HG03064 (cell line): ENCODE measurements around the gene NCOA3.

Experiments used
- ATAC-seq: cut with Tn5 transposase; IDR thresholded peaks from one replicate; pipeline ENCODE4 v1.9.1; 2021; ENCODE audit warnings: low read depth; ENCODE audit not compliant: unreplicated experiment

The NCOA3 gene

DNA sequence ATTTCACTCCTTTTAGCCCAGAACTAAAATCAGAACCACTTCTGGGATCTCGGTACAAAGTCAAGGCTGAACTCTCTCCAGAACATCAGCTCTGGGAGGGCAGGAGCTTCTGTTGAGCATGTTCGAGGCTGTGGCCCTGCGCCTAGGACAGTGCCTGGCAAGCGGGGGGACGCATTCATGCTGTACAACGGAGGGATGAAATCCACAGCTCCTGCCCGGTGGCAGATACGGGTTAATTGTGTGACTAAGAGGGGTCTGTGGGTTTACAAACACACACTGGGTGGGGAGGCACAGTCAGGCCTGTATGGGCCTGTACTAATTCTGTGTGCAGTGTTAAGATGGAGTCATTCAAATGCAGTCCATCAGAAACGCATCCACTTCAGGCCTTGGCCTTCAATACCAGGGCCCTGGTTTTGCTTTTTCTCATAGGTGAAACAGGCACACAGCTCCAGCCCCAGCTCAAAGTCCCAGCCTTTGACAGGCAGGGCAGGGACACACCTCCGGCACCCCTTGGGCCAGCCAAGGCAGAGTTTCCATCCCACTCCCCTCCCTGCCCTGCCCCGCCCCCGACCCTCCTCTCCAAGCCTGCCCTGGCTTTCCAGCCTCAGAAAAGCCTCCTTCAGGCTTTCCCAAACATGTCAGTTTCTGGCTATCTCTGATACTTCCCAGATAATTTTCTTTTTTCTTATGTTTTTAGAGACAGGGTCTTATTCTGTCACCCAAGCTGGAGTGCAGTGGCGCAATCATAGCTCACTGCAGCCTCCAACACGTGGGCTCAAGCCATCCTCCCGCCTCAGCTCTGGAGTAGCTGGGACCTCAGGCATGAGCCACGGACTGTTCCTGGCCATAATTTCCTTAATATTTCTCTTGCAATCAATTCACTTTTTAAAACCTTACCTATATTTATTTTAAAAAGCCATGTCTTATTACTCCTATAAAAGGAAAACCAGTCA lies 173.8 kb downstream of the NCOA3 start:
- ATAC-seq, result no peak

DNA sequence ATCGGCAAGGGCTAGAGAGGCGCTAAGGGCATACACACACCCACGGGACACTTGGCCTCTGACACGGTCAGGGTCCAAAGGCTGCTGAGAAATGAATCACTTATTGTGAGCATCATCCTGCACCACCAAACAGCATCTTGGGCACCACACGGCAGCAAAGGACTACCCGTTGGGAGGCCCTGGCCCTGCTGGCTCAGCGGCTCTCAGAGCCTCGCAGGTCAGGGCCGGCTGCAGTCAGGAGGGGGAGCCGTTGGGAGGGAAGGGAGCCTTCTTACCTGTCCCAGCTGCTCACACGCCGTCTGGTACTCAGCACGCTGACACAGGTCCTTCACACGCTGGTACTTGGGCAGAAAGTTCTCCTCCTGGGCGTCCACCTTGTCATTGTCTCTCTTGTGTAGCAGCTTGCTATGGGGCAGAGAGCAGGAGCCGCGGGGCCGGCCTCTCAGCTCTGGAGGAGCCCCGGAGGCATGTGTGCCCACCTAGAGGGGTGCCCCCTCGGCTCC lies 174.6 kb downstream of the NCOA3 start:
- no peak for ATAC-seq

GRCh38 chr20:47676912-47677634 lies 175.4 kb downstream of the NCOA3 start:
- no peak for ATAC-seq

- no peak for ATAC-seq
Observed at GRCh38 chr20:47677635-47678453, 176.2 kb downstream of the NCOA3 start.

GRCh38 chr20:47678536-47678935 lies 176.8 kb downstream of the NCOA3 start:
- ATAC-seq, result no peak

DNA sequence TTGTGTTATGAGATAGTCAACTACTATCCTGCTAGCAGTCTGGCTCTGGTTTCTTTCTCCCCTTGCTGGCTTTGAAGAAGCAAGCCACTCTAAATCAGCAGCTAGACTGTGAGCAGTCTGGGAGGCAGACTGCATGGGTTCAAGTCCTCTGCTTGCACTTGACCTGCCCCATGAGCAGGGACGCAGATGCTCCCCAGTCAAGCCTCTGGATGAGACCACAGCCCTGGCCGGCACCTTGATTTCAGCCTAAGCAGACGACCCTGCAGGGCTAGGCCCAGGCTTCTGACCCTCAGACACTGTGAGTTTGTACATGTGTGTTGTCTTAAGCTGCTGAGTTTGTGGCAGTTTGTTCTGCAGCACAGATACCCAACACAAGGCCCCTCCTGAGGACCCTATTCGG lies 177.8 kb downstream of the NCOA3 start:
- ATAC-seq, result no peak

DNA sequence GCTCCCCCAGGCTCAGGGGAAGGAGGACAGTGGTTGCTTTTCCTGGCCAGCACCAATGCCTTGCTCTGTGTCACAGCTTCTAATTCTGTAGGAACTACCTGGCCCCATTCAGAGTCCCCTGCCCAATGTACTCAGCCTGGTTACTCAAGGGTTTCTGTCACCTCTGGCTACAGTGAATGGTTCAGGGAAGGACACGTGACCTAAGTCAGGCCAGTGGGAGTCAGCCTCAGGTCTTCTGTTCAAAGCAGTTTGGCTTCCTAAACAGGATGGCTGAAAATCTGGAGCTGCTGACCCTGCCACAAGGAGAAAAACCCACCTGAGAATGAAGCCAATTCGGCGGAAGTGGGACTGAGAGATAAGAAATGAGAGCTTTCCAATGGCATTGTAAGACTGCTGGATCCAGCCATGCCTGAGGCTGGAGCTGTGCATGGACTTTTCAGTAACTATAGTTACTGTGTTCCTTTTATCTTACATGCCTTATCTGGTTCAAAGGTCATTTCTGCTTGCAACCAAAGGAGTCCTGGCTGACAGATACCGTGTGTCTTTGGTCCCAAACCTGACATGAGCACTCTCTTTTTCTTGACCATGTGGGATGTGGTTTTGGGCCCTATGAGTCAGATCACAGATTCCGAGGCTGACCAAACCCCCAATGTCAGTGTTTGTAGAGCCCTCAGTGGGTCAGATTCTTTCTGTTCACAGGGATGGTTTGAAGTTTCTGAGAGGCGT lies 179.3 kb downstream of the NCOA3 start:
- no peak for ATAC-seq

GRCh38 chr20:47682028-47682783 lies 180.5 kb downstream of the NCOA3 start:
- ATAC-seq, result no peak

DNA sequence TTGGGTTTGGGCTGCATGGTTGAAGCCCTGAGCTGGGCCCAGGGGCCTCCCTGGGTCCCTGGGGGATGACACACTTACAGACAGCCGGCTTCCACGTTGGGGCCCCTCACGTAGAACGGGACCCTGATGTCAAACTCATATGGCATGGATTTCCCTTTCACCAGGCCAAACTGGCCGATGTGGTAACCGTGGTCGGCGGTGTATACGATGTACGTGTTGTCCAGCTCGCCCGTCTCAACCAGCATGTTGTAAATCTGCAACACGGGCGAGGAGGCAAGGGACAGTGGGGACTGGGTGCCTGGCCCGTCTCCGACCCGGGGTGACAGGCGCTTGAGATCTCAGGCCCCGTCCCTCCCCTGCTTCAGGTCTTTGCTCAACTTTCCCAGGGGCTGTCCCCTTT lies 181.2 kb downstream of the NCOA3 start:
- no peak for ATAC-seq

- ATAC-seq, result no peak
Observed at GRCh38 chr20:47684306-47685080, 182.8 kb downstream of the NCOA3 start.

- ATAC-seq, result no peak
Observed at GRCh38 chr20:47686545-47686944, 184.9 kb downstream of the NCOA3 start.

DNA sequence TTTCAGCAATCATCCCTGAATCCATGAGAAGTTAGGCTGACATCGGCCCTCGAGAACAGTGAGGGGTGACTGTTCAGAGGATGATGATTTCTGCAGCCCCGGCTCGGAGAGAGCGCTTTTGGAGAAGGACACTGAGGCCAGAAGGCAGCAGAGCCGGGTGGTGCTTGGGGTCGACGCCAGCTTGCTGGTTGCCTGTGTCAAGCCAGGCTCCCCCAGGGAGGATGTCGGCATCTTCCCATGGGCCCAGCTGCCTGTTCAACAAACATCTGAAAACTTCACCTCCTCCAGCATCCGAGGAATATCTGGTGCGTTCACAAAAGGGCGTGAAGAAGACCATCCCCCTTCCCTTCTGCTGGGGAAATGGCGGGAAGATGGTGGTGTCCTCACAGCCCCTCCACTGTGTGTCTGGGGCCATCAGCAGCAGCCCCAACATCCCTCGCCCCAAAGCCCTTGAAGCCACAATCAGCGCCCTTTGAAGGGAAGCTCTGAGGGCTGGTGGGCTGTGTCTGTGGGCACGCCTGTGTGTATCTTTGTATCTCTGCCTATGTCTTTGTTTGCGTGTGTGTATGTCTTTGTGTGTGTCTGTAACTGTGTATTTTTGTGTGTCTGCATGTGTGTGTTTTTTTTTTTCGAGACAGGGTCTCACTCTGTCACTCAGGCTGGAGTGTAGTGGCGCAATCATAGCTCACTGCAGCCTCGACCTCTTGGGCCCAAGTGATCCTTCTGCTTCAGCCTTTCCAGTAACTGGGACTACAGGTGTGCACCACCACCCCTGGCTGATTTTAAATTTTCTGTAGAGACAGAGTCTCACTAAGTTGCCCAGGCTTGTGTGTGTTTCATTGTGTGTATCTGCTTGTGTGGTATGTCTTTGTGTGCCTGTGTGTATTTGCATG lies 185.7 kb downstream of the NCOA3 start:
- ATAC-seq, result no peak

- ATAC-seq, result no peak
Observed at GRCh38 chr20:47688385-47689381, 187.0 kb downstream of the NCOA3 start.

DNA sequence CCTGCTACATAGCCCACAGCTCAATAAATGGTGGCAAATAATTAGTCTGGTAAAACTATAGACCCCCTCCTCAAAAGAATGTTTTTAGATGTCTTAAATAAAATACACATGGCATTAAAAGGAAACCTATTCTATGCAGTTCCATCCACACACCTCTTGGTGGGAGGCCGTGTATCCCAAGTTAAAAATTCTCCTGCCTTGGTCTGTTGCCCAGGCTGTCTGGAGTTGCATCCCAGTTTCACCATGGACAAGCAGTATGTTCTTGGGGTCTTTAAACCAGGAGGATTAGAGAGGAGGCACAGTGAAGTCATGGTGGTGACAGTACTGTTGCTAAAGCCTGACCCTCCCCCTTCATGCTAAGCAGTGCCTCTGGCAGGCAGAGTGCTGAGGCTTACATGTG lies 188.0 kb downstream of the NCOA3 start:
- ATAC-seq, result no peak

- no peak for ATAC-seq
Observed at GRCh38 chr20:47691625-47692024, 189.9 kb downstream of the NCOA3 start.

DNA sequence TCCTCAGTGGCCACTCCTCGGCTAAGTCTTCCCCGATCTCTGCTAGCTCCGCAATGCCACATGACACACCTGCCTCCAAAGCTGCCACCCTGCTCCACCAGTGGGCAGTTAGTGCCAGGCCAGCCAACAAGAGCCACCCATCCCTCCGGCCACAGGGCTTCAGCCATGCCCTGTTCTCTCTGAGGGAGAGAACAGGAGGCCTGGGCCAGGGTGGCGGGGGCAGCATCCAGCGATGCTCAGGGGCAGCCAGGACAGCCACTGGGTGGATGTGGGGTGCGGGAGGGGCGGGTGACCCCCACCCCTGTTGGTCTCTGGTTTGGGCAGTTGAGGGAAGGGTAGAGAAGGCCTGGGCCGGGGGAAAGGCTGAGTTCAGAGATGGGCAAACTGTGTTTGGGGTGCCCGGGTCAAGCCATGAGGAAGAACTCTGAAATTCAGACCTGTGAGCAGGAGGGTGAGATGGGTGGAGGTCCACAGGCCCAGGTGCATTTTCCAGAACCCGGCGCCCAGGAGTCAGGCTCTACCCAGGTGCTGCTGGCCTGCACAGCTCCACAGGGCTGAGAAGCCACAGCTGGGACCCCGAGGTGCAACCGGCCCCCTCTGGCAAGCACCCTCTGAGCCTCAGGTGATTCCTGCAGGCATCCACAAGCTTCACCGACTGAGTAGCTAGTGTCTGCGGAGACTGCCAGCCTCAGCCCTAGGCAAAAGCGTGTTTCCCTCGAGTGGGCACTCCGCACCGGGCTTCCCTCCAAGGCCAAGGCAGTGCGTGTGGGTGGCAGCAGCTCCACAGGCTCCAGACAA lies 192.5 kb downstream of the NCOA3 start:
- no peak for ATAC-seq
